Large intestine (tissue), 3 donors: ENCODE results near the gene MAGEB2. TPM values are rescaled to one million over a fixed set of nuclear protein-coding genes. Genes with fewer than 3 reads are reported as not detected.

Experiments
- DNase-seq, 2 donors: peaks; one replicate each; pipeline versions ENCODE4 v3.0.0 to v3.0.0-alpha.2; 2013
- H3K27ac ChIP-seq: one replicate; pipeline ENCODE4 v1.5.1; 2013; ENCODE audit warnings: low read length
- H3K27me3 ChIP-seq: 2 replicates; pipeline ENCODE4 v1.6.1; 2013; ENCODE audit warnings: low read length; ENCODE audit not compliant: control insufficient read depth, insufficient read depth
- H3K36me3 ChIP-seq: 2 replicates; pipeline ENCODE4 v1.6.1; 2013; ENCODE audit warnings: low read length; ENCODE audit not compliant: control insufficient read depth, insufficient read depth
- H3K4me1 ChIP-seq: one replicate; pipeline ENCODE4 v1.6.1; 2013; ENCODE audit warnings: low read length; ENCODE audit not compliant: control insufficient read depth, insufficient read depth
- H3K4me3 ChIP-seq: one replicate; pipeline ENCODE4 v1.5.1; 2013; ENCODE audit warnings: low read length
- H3K9me3 ChIP-seq: one replicate; pipeline ENCODE4 v1.6.1; 2013; ENCODE audit warnings: mild to moderate bottlenecking, low read depth, low read length, moderate library complexity; ENCODE audit not compliant: control insufficient read depth
- WGBS: methylation state at CpG from one replicate; pipeline ENCODE4 v1.1.5; 2013; ENCODE audit warnings: low lambda C conversion rate; ENCODE audit not compliant: insufficient coverage; 5-methylcytosine and 5-hydroxymethylcytosine counted together
- polyA plus RNA-seq: library from polyadenylated mRNA; unstranded; fragments of 120-200 nt; gene quantifications from one replicate; pipeline ENCODE4 v1.2.1, GENCODE V29; 2013

The MAGEB2 gene
- polyA plus RNA-seq, 1 donor, result not detected

GRCh38 chrX:30224536-30224935 lies 9.2 kb downstream of the MAGEB2 start:
- H3K27ac ChIP-seq, result no peak overlapping the region
- H3K27me3 ChIP-seq, result no peaks in the 10 kb centered on the region
- no peaks in the 10 kb centered on the region for H3K4me1 ChIP-seq
- no peaks in the 10 kb centered on the region for H3K36me3 ChIP-seq
- H3K9me3 ChIP-seq, result no peaks in the 10 kb centered on the region
- no peak overlapping the region for H3K4me3 ChIP-seq
- DNase-seq, result no peak
- WGBS, result no CpG with 5 or more reads among the region's 2 CpGs

- Histone ChIP-seq H3K9me3 (no peaks in the 10 kb centered on the region), H3K4me1 (no peaks in the 10 kb centered on the region), H3K27me3 (no peaks in the 10 kb centered on the region), H3K27ac (no peak overlapping the region), H3K4me3 (no peak overlapping the region), H3K36me3 (no peaks in the 10 kb centered on the region)
- DNase-seq, result no peak
- WGBS, result no CpG with 5 or more reads among the region's 1 CpG
Observed at GRCh38 chrX:30228526-30228925, 13.2 kb downstream of the MAGEB2 start.

GRCh38 chrX:30230395-30230794 lies 15.0 kb downstream of the MAGEB2 start, which contains the start of gene MAGEB3:
Gene MAGEB3 (plus strand): TSS chrX:30230657. CDS start chrX:30235925, 5,268 bp downstream.
- no CpG with 5 or more reads among the region's 4 CpGs for WGBS

GRCh38 chrX:30241724-30242415 lies 26.5 kb downstream of the MAGEB2 start, which contains the start of gene MAGEB4:
Gene MAGEB4 (plus strand): TSS chrX:30242000. CDS start chrX:30242136, 136 bp downstream.
- Histone ChIP-seq H3K36me3 (no peaks in the 10 kb centered on the region), H3K27ac (no peak within 1 kb of the TSS), H3K4me3 (no peak within 1 kb of the TSS), H3K27me3 (no peaks in the 10 kb centered on the region), H3K4me1 (no peaks in the 10 kb centered on the region), H3K9me3 (peaks cover under 1% of the 10 kb centered on the region)
- no CpG with 5 or more reads among the region's 10 CpGs for WGBS
- DNase-seq, result no peak

More at GRCh38 chrX:30230395-30230794, 15.0 kb downstream of the MAGEB2 start, which contains the start of gene MAGEB3:
- H3K27ac ChIP-seq, result no peak within 1 kb of the TSS
- no peaks in the 10 kb centered on the region for H3K27me3 ChIP-seq
- no peak for DNase-seq
- H3K4me3 ChIP-seq, result no peak within 1 kb of the TSS
- no peaks in the 10 kb centered on the region for H3K4me1 ChIP-seq
- no peaks in the 10 kb centered on the region for H3K36me3 ChIP-seq
- no peaks in the 10 kb centered on the region for H3K9me3 ChIP-seq

GRCh38 chrX:30246769-30247489 lies 31.6 kb downstream of the MAGEB2 start, which contains the start of gene MAGEB1:
Gene MAGEB1 (plus strand): TSS chrX:30247146. CDS start chrX:30250494, 3,348 bp downstream.
- H3K4me3 ChIP-seq, result no peak within 1 kb of the TSS
- no peak within 1 kb of the TSS for H3K27ac ChIP-seq
- no peak for DNase-seq

GRCh38 chrX:30248854-30249253 lies 33.5 kb downstream of the MAGEB2 start:
- no peak for DNase-seq
- no peak overlapping the region for H3K4me3 ChIP-seq

More at GRCh38 chrX:30246769-30247489, 31.6 kb downstream of the MAGEB2 start, which contains the start of gene MAGEB1:
- Histone ChIP-seq H3K4me1 (no peaks in the 10 kb centered on the region), H3K36me3 (no peaks in the 10 kb centered on the region), H3K27me3 (no peaks in the 10 kb centered on the region), H3K9me3 (peaks cover 3% of the 10 kb centered on the region)
- no CpG with 5 or more reads among the region's 38 CpGs for WGBS

GRCh38 chrX:30253257-30253656 lies 37.9 kb downstream of the MAGEB2 start:
- Histone ChIP-seq H3K4me1 (no peaks in the 10 kb centered on the region), H3K36me3 (no peaks in the 10 kb centered on the region), H3K27me3 (no peaks in the 10 kb centered on the region), H3K27ac (no peak overlapping the region), H3K9me3 (no peaks in the 10 kb centered on the region), H3K4me3 (no peak overlapping the region)
- DNase-seq, result no peak
- no CpG with 5 or more reads among the region's 1 CpG for WGBS

More at GRCh38 chrX:30248854-30249253, 33.5 kb downstream of the MAGEB2 start:
- Histone ChIP-seq H3K27me3 (no peaks in the 10 kb centered on the region), H3K9me3 (peaks cover 3% of the 10 kb centered on the region), H3K36me3 (no peaks in the 10 kb centered on the region), H3K4me1 (no peaks in the 10 kb centered on the region), H3K27ac (no peak overlapping the region)
- no CpG with 5 or more reads among the region's 4 CpGs for WGBS

GRCh38 chrX:30259927-30260326 lies 44.6 kb downstream of the MAGEB2 start:
- no CpG with 5 or more reads among the region's 2 CpGs for WGBS

GRCh38 chrX:30261012-30261411 lies 45.6 kb downstream of the MAGEB2 start:
- no peak for DNase-seq
- H3K27me3 ChIP-seq, result no peaks in the 10 kb centered on the region
- no peaks in the 10 kb centered on the region for H3K36me3 ChIP-seq
- no peaks in the 10 kb centered on the region for H3K4me1 ChIP-seq
- no peak overlapping the region for H3K27ac ChIP-seq
- no peaks in the 10 kb centered on the region for H3K9me3 ChIP-seq
- H3K4me3 ChIP-seq, result no peak overlapping the region

More at GRCh38 chrX:30259927-30260326, 44.6 kb downstream of the MAGEB2 start:
- H3K36me3 ChIP-seq, result no peaks in the 10 kb centered on the region
- no peak overlapping the region for H3K4me3 ChIP-seq
- no peaks in the 10 kb centered on the region for H3K27me3 ChIP-seq
- DNase-seq, result no peak
- no peaks in the 10 kb centered on the region for H3K4me1 ChIP-seq
- no peaks in the 10 kb centered on the region for H3K9me3 ChIP-seq
- H3K27ac ChIP-seq, result no peak overlapping the region

GRCh38 chrX:30262763-30263162 lies 47.4 kb downstream of the MAGEB2 start:
- Histone ChIP-seq H3K4me3 (no peak overlapping the region), H3K4me1 (no peaks in the 10 kb centered on the region), H3K36me3 (no peaks in the 10 kb centered on the region), H3K9me3 (no peaks in the 10 kb centered on the region), H3K27ac (no peak overlapping the region), H3K27me3 (no peaks in the 10 kb centered on the region)
- WGBS, result no CpG with 5 or more reads among the region's 1 CpG
- DNase-seq, result no peak
